HG03196 (cell line): ENCODE results near the gene BOC.

Source experiments
- ATAC-seq: cut with Tn5 transposase; IDR thresholded peaks from one replicate; pipeline ENCODE4 v1.9.1; 2021; ENCODE audit not compliant: unreplicated experiment

Gene BOC

GRCh38 chr3:113221721-113222257 is 10.4 kb downstream of the BOC start:
- ATAC-seq, result no peak

- no peak for ATAC-seq
These were observed 11.2 kb downstream of the BOC start for GRCh38 chr3:113222451-113223086.

GRCh38 chr3:113223475-113224281 is 12.3 kb downstream of the BOC start:
- peak; percentile 77 for ATAC-seq

- no peak for ATAC-seq
These were observed 13.9 kb downstream of the BOC start for GRCh38 chr3:113225286-113225685.

GRCh38 chr3:113226491-113226890 is 15.1 kb downstream of the BOC start:
- no peak for ATAC-seq

GRCh38 chr3:113227146-113227545 is 15.8 kb downstream of the BOC start:
- ATAC-seq, result no peak

- ATAC-seq, result no peak
These were observed 17.3 kb downstream of the BOC start for GRCh38 chr3:113228498-113229286.

- no peak for ATAC-seq
These were observed 20.0 kb downstream of the BOC start for GRCh38 chr3:113231391-113231790.

- no peak for ATAC-seq
These were observed 20.5 kb downstream of the BOC start for GRCh38 chr3:113231827-113232253.

- no peak for ATAC-seq
These were observed 21.0 kb downstream of the BOC start for GRCh38 chr3:113232342-113232741.

- no peak for ATAC-seq
These were observed 22.1 kb downstream of the BOC start for GRCh38 chr3:113233497-113233896.

GRCh38 chr3:113234028-113234427 is 22.7 kb downstream of the BOC start:
- ATAC-seq, result no peak

- ATAC-seq, result no peak
These were observed 23.4 kb downstream of the BOC start for GRCh38 chr3:113234688-113235260.

- ATAC-seq, result no peak
These were observed 27.1 kb downstream of the BOC start for GRCh38 chr3:113238503-113238902.

- no peak for ATAC-seq
These were observed 29.5 kb downstream of the BOC start for GRCh38 chr3:113240841-113241240.

GRCh38 chr3:113241292-113242095 is 30.1 kb downstream of the BOC start:
- ATAC-seq, result no peak

- no peak for ATAC-seq
These were observed 30.8 kb downstream of the BOC start for GRCh38 chr3:113242096-113242581.

GRCh38 chr3:113243071-113243470 is 31.7 kb downstream of the BOC start:
- no peak for ATAC-seq

- no peak for ATAC-seq
These were observed 32.5 kb downstream of the BOC start for GRCh38 chr3:113243846-113244245.

- no peak for ATAC-seq
These were observed 34.4 kb downstream of the BOC start for GRCh38 chr3:113245761-113246161.
